ENCODE data around the gene SLC16A10.
"Not testable (repeated sequence)": the region's sequence is repeated elsewhere in the genome, so short reads cannot be mapped to it uniquely, and the experiment has no call there.

Gene SLC16A10

DNA sequence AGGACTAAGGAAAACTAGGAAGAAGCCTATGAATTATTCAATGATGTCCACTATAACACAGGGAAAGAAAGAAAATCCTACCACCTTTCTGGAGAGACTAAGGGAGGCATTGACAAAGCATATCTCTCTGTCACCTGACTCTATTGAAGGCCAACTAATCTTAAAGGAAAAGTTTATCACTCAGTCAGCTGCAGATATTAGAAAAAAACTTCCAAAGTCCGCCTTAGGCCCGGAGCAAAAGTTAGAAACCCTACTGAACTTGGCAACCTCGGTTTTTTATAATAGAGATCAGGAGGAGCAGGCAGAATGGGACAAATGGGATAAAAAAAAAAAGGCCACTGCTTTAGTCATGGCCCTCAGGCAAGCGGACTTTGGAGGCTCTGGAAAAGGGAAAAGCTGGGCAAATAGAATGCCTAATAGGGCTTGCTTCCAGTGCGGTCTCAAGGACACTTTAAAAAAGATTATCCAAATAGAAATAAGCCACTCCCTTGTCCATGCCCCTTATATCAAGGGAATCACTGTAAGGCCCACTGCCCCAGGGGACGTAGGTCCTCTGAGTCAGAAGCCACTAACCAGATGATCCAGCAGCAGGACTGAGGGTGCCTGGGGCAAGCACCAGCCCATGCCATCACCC, 47.0 kb downstream of the SLC16A10 start:
- not testable (repeated sequence) for DNase-seq

DNA sequence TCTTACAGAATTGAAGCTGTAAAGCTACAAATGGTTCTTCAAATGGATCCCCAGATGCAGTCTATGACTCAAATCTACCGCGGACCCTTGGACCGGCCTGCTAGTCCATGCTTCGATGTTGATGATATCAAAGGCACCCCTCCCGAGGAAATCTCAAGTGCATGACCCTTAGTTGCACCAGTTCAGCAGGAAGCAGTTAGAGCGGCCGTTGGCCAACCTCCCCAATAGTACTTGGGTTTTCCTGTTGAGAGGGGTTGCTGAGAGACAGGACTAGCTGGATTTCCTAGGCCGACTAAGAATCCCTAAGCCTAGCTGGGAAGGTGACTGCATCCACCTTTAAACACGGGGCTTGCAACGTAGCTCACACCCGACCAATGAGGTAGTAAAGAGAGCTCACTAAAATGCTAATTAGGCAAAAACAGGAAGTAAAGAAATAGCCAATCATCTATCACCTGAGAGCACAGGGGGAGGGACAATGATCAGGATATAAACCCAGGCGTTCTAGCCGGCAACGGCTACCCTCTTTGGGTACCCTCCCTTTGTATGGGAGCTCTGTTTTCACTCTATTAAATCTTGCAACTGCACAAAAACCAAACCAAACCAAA, 50.3 kb downstream of the SLC16A10 start:
- DNase-seq, result not testable (repeated sequence)

DNA sequence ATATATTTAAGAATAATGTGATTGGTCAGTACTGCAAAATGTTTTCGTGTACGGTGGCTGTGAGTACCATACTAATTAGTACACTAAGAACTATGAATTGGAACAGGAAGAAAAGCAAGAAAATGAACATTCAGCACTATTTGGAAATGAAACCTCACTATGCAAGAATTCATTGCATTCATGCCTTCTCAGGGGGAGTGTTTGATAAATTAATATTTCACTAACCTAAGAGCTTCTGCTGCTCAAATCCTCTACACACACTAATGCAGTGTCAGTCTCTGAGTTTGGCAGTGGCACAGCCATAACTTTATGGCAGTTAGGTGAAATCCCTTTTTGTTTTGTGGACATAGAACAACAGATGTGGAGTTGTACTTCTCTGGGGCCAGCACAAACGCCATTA, 60.1 kb downstream of the SLC16A10 start:
- no peak for DNase-seq

DNA sequence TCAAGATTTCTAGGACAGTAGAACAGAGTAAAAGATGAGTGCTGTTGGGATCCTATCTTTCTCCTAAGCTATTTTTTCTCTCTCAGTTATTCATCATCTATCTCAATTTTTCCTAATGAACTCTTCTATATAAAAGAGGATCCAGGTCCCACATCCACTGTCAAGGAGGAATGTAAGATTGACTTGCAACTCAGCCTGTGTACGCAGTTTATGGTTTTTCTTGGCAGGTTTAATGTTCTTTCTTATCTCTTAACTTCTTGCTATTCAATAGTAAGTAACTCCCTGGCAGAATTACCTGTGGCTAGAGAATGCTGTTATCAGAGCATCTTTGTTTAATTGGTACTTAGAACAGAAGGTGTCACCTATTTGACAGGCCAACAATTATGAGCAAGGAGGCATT, 60.8 kb downstream of the SLC16A10 start:
- no peak for DNase-seq

DNA sequence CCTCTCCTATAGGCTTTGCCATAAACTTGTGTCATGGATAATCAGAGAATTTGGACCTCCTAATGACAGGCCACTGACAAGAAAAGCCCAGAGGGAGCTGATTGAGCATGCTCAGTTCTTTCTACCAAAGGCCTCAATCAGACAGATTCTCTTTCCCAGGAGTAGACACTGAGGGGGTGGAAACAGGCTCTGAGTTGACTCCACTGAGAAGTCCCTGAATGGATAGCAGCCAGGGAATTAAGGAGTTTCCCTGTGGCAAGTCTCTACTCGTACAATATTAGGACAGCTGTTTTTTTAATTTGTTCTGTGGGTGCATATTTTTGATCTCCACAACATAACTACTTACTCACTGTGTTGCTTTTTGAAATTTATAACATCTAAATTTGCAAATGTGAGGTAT, 63.3 kb downstream of the SLC16A10 start:
- DNase-seq, result no peak

DNA sequence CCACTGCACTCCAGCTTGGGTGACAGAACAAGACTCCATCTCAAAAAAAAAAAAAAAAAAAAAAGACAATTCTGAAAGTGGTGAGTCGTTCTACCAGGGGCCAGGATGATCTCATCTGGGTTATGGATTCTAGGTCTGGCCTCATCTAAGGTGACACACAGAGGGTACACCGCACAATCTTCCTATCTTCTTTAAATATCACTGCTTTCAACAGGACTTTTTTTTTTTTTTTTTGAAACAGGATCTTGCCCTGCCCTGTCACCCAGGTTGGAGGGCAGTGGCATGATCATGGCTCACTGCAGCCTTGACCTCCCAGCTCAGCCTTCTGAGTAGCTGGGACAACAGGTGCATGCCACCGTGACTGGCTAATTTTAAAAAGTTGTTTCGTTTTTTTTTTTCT, 67.7 kb downstream of the SLC16A10 start:
- DNase-seq, result no peak

DNA sequence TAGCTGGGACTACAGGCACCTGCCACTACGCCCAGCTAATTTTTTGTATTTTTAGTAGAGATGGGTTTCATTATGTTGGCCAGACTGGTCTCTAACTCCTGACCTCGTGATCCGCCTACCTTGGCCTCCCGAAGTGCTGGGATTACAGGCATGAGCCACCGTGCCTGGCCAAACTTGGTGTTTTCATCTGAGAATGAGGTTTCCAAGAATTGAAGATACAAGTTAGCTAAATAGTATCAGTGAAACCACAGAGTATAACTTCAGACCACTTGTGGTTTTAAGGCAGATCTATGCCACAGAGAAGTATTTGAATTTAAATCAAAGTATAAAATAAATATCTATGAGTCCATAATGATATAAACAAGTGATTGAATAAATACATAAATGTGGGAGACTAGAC, 70.1 kb downstream of the SLC16A10 start:
- no peak for DNase-seq

DNA sequence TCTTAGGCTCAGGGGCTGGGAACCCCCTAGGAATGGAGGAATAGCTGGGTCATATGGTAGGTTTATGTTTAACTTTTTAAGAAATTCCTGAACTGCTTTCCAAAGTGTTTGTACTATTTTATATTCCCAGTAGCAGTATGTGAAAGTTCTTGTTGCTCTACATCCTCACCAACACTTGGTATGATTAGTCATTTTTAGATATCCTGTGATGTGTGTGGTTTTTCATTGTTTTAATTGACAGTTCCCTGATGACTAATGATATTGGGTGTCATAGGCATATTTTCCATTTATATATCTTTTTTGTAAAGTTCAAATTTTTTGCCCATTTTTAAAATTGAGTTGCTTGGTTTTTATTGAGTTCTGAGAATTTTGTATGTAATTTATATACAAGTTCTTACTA, 72.3 kb downstream of the SLC16A10 start:
- DNase-seq, result no peak

DNA sequence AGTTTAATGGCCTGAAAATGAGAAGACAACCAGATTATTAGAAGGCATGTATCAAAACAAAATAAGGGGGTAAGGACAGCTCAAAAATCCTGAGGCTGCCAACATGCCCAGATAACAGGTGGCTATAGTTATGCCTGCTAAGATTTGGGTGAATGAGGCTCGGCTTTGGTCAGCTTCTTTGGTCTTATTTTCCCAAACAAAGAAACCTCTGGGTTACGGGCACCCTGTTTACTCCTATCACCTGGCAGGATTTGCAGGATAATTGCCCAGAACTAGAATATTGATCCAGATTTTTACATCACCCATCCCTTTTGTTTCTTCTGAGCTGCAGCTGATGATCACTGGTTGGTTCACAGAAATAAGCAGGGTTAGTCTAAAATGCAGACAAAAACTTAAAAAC, 74.3 kb downstream of the SLC16A10 start:
- no peak for DNase-seq

DNA sequence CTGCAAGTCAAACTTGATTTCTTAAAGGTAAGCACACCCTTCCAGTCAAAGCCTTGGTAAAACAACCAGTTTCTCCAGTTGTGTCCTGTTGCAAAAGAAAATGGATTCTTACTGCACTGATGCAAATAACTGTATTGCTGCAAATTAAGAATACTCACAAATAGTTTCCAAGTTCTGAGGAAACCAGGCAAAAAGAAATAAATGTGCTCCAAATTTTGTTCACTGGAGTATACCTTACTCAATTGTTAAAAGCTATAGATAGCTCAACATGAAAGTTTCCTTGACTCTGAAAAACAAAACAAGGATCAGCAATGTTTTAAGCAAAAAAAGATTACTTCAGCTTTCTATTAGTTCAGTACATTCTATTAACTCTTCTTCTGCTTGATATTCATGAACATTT, 75.2 kb downstream of the SLC16A10 start:
- no peak for DNase-seq

DNA sequence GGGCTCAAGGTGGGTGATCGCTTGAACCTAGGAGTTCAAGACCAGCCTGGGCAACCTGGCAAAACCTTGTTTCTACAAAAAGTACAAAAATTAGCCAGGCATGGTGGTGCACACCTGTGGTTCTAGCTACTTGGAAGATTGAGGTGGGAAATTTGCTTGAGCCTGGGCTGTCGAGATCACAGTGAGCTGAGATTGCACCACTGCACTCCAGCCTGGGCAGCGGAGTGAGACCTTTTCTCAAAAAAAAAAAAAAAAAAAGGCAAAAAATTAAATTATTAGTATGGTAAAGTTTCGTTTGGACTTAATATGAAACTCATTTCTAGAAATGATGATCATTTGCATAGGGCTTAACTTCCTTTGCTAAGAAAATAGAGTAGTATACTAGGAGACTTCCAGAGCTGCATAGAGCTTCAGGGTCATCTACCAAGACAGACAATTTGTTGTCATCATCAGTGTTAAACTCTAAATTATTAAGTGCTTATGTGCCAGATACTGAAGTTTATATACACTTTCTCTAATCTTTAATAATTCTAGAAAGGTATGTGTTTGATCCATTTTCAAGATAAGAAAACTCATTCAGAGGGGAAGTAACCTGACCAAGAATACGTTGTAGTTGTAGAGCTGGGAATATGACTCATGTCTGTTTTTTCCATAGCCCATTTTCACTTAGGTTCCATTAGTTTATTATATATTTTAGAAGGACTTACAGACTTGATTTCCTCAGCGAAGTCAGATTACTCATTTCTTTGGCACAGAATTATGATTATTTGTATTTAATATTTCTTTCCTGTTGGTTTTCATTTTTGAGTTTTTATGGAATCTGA, 84.5 kb downstream of the SLC16A10 start:
- DNase-seq, result peak in 1 of 2 experiments; percentile 22

DNA sequence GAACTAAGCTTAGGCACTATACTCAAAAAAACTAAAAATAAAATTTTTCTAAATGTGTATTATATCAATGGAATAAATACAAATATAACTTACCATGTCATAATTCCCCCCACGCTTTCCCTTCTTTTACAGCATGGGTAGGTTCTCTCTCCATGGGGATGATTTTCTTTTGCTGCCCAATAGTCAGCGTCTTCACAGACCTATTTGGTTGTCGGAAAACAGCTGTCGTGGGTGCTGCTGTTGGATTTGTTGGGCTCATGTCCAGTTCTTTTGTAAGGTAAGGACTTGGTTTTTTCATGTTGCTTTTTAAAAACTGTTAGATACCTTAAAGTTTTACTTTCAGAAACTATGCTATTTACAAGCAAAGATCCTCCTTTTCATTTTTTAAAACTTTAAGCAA, 85.3 kb downstream of the SLC16A10 start:
- no peak for DNase-seq

DNA sequence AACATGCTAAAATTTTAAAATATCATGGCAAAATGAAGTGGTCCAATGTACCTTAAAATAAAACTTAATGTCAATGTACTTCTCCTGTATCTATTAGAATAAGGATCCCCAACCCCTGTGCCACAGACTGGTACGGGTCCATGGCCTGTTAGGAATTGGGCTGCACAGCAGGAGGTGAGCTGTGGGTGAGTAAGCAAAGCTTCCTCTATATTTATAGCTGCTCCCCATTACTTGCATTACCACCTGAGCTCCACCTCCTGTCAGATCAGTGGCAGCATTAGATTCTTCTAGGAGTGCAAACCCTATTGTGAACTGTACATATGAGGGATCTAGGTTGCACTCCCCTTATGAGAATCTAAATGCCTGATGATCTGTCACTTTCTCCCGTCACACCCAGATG, 86.0 kb downstream of the SLC16A10 start:
- no peak for DNase-seq

DNA sequence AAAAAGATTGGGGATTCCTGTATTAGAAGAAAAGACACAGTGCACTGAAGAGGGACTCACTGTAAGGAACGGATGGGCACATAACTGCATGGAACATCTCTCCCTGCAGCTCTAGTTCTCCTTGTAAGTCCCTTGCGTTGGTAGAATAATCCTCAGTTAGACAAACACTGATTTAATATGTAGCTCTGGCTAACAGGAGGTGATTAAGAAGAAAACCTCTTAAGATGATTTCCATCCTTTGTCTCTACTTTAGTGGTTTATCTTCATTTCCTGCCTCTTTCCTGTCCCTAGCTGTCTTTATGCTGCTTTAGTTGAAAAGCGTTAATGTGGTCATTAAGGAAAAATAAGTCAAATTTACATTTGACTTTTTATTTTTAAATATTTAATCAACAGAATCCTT, 86.6 kb downstream of the SLC16A10 start:
- DNase-seq, result peak; percentile 7 to 16

DNA sequence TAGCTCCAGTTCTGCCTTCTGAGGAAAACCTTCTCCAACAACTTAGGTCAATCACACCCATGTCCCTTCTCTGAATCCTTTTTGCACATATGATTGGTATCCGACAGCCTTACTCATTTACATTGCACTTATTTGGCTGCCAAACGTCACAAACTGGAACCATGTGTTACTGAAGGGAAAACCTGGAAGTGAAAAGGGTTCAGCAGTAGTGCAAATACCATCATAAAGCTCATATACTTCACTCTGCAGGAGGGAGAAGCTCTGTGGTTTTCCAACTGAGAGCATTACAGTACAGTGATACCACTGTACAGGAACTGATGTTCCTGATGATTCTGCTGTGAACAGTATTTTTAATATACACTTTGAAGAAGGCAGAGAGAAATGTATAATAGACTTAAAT, 87.8 kb downstream of the SLC16A10 start:
- DNase-seq, result peak; percentile 5 to 30

DNA sequence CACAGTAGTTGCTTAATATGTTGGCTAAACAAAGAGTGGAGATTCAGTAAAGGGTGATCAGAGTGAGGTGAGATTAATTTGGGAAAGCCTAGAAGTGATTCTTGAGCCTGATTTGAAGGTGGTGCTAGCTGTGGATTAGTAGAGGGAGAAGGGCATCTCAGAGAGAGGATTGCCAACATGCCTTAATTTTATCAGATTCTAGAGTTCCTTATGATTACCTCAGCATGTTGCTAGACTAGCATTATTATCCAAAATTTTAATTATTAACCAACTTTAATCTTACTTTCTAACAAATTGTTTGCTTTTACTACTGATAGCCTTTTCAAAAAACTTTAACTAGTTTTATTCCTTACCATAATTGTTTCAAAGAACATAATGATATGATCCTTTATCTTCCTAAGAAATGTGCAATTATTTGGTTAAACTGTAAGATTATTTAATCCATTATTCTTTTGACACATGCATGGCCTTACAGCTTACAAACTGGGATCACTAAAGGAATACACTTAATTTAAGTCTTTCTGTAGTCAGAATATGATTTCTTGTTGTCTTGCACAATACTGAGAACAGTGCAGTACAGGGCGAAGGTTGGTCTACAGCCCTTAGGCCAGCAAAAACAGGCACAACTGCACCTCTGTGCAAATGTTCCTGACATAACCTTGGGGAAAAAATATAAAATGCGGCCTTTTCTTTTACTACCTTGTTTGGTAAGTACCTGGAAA, 88.9 kb downstream of the SLC16A10 start:
- DNase-seq, result no peak

DNA sequence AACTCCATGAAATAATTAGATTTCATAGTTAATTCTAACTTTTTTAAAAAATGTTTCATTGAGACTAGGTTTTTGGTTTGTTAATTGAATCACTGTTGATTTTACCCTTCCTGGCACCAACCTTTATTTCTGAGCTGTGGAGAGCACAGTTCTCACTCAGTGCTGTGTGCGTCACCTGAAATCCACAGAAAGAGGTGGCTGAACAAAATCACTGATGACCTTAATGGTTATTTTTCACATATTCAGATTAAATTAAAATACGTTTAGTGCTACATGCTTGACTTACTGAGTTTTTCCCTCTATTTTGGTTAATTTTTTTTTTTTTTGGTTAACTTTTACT, 89.4 kb downstream of the SLC16A10 start:
- DNase-seq, result no peak

DNA sequence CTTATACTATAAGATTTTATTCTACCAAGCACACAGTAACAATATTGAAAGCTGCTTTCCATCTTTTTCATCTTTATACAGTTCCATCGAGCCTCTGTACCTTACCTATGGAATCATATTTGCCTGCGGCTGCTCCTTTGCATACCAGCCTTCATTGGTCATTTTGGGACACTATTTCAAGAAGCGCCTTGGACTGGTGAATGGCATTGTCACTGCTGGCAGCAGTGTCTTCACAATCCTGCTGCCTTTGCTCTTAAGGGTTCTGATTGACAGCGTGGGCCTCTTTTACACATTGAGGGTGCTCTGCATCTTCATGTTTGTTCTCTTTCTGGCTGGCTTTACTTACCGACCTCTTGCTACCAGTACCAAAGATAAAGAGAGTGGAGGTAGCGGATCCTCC, 89.8 kb downstream of the SLC16A10 start:
- DNase-seq, result no peak

DNA sequence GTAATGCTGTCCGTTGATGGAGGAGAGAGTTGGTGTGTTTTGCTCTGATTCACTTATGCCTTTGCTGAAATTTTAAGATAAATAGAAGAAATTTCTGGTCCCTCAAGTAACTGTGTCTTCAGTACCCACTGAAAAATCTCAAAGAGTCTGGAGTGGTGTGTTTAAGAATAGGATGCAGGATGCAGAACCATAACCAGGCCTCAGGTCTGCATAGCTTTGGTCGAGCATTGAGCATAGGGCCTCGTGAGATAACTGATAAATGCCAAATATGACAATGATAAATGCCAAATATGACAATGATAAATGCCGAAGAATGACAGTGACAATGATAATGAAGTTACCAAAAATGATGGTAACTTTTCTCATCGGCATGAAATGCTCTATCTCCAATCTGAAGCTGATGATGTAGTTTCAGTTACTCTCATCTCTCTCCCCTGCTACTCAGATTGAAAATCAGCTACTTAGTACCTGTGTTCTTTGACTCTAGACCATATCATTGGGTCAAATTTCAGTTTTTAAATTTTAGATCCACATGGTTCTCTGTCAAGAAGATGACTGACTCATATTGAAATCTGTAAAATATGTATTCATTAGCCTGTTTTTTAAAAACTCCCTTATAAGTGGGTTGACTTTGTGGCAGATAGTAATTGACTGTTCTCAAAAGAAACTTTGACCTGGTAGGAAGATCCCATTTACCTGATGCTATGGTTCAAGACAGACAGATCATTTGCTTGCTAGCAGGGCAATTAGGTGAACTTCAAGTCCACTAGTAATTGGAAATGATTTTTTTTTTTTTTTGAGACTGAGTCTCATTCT, 96.6 kb downstream of the SLC16A10 start:
- DNase-seq, result no peak

DNA sequence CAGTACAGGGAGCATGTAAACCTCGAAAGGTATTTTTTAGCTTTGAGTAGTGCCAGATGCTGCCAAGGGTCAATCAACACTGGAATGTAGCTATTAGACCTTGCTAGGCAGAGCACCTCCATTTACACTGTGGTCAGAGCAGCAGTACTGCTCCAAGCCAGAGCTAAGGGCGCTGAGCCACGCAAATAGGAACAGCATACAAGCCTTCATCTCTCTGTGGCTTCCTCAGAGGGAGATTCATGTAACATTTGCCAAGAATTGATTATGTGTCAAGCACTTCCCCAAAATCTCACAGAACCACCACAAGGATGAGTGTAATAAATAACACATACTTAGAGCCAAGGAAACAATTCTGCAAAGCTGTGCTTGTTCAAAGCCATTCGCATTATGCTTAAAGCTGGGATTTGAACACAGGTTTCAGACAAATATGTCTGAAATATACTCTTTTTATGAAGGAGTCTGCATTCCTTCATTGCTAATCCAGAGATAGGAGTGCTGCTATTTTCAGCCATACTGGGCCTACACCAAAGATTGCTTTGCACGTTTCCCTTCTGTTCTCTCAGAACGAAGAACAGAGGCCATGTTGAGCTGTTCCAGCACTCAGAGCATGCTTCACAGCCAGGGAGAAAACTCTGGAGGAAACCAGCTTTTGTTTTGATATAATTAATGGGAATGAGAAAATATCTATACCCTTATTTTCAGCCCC, 97.7 kb downstream of the SLC16A10 start:
- peak; percentile 57 to 69 for DNase-seq

DNA sequence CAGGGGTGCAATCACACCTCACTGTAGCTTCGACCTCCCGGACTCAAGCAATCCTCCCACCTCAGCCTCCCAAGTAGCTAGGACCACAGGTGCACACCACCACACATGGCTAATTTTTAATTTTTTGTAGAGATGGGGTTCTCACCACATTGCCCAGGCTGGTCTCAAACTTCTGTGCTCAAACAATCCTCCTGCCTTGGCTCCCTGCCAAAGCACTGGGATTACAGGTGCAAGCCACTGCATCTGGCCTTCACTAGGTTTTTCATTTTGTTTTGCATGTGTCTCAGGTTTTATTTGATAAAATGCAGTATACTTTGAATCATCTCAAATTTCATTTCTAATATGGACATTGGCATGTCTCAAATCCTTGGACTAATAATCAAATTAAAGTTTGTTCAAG, 98.7 kb downstream of the SLC16A10 start:
- no peak for DNase-seq

DNA sequence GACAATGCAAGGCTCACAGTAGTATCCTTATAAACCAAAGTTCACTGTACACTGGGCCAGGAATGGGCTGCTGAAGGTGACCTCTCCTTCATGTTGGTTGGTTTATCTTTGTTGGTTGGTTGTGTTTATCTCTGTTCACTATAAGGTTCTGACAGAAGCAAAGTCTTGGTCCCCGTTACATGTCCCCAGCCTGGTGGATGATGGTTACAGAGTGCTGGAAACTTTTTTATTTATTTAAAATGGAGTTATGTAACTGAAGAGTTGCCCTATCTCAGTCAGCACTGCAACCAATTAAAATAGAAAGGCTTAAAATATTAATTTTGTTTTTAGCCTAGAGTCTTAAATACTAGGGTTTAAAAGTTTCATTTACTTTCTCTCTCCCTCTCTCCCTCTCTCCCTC, 100.6 kb downstream of the SLC16A10 start:
- DNase-seq, result no peak
